PC-3 (cell line): ENCODE measurements around the gene ALCAM.

Experiments used
- CTCF ChIP-seq: fragments of 300-600 bp; sonication (generic); conservative IDR thresholded peaks from 2 replicates; pipeline ENCODE4 v1.5.1; 2017; ENCODE audit warnings: antibody characterized with exemption, low read depth, mild to moderate bottlenecking, low read length
- EZH2 ChIP-seq: fragments of 300-600 bp; sonication (generic); IDR thresholded peaks from one replicate; pipeline ENCODE4 v1.6.1; 2017; ENCODE audit warnings: antibody characterized with exemption, mild to moderate bottlenecking, low read length; ENCODE audit not compliant: unreplicated experiment
- EZH2phosphoT487 ChIP-seq: fragments of 300-600 bp; sonication (generic); IDR thresholded peaks from 2 replicates; pipeline ENCODE4 v1.6.1; 2018; ENCODE audit warnings: mild to moderate bottlenecking, antibody characterized with exemption, low read length, borderline replicate concordance

DNA sequence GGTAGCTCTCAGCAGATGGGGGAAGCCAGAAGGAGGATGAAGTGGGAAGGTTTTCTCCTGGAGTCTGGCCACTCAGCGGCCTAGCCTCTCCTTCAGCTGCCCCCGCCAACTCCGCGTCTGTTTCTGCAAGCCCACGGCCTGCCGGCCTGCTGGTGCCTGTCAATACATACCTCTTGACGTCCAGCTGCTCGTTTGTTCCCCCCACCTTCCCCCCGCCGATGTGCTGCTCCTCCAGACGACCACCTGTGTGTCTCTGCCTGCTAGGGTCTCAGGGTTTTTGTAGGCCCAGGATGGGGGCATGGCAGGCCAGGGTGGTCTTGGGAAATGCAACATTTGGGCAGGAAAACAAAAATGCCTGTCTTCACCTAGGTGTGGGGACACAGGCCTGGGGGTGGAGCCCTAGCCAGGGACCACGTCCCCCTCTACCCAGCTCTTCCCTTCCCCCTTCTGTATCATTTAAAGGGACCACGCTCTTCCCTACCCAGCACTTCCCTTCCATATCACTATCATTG lies 137.8 kb downstream of the ALCAM start:
- TF ChIP-seq EZH2 (no peak), CTCF (no peak), EZH2phosphoT487 (no peak)
